Right renal pelvis (tissue), 4 donors: Measurements from ENCODE around the gene IBTK. TPM values are rescaled to one million over a fixed set of nuclear protein-coding genes. Genes with fewer than 3 reads are reported as not detected.
"Not testable (repeated sequence)": the region's sequence is repeated elsewhere in the genome, so short reads cannot be mapped to it uniquely, and the experiment has no call there.

Source experiments
- DNase-seq, 4 donors: peaks; one replicate each; pipeline ENCODE4 v3.0.0-alpha.2; 2013; ENCODE audit warnings: low read depth in 4 of 4, low spot score in 3 of 4, missing footprints in 1 of 4
- polyA plus RNA-seq, 4 donors: library from polyadenylated mRNA; unstranded; fragments of 120-200 nt; gene quantifications; one replicate each; pipeline ENCODE4 v1.2.1, GENCODE V29; 2013; ENCODE audit not compliant: insufficient read length in 4 of 4

Gene IBTK
- polyA plus RNA-seq, 4 donors = 40.5 to 50.0 (median 48.5) TPM

DNA sequence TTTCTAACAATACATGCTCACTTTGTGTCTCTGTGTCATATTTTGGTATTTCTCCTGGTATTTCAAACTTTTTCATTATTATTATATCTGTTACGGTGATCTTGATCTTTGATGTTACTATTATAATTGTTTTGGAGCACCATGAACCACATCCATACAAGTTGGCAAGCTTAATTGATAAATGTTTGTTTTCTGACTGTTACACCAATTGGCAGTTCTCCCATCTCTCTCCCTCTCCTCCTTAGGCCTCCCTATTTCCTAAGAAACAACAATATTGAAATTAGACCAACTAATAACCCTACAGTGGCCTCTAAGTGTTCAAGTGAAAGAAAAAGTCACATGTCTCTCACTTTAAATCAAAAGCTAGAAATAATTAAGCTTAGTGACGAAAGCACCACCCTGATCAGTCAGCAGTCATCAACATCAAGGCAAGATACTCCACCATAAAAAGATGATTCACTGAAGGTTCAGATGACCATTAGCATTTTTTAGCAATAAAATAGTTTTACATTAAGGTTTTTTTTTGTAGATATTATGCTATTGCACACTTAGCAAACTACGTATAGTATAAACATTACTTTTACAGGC, 61.5 kb downstream of the IBTK start:
- DNase-seq = no peak

DNA sequence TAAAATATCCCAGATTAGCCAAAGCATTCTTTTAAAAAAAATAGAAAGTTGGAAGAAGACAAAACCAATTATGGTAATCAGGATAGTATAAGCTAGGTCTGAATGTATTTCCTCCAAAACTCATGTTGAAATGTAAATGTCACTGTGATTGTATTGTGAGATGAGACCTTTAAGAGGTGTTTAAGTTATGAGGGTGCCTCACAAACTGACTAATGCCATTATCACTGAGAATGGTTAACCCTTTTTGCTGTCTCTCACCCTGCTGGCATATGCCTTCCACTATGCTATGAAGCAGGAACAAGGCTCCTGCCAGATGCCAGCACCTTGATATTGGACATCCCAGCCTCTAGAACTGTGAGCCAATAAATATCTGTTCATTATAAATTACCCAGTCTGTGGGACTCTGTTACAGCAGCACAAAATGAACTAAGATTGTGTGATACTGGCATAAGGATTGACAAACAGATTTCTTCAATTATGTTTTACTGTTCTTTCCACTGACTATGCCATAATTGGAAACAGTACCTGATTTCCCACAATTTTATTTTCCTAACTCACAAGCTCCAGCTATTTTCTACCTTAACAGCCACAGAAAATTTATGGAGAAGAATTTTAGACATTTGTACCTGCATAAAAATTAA, 63.8 kb downstream of the IBTK start:
- DNase-seq = no peak

DNA sequence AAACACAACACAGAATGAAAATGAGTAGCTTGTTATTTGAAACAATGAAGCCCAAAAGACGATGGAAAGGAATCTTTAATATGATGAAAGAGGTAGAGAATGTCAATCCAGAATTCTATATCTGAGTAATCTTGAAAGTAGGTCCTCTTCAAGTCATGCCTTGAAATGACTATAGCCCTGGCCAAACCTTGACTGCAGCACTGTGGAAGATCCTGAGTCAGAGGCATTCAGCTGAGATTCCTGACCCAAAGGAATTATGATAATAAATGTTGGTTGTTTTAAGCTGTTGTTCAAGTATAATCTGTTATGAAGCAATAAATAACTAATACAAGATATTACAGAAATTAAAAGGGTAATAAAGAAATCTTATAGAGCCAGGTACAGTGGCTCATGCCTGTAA, 64.8 kb downstream of the IBTK start:
- no peak for DNase-seq

DNA sequence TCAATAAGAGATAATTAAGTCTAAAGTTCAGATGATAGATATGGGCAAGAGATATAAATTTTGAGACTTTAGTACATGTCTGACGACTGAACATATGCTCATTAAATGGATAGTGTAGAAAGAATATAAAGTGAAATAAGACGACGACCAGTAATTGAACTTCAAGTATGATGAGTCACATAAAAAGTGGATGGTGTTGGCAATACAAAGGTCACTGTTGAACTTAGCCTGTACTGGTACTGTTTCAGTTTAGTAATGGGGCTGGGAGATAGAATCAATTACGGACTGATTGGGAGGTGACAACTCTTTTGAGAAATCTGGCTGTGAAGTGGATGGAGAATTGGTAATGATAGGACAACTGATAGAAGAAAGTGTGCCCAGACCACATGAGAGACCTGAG, 68.1 kb downstream of the IBTK start:
- no peak for DNase-seq

DNA sequence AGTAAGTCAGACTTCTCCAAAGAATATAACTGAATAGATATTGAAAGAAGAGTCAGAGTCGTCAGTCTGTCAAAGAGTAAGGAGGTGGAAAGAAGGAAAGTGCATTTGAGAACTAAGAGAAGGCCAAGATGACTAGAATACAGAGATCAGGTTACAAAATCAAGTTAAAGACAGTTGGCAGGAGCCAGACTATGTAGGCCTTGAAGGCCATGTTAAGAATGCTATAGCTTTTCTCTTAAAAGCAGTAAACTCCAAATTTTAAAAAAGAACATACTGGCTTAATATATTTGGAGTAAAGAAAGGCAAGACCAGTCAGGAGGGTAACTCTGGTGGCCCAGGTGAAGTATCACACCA, 68.8 kb downstream of the IBTK start:
- DNase-seq = no peak

DNA sequence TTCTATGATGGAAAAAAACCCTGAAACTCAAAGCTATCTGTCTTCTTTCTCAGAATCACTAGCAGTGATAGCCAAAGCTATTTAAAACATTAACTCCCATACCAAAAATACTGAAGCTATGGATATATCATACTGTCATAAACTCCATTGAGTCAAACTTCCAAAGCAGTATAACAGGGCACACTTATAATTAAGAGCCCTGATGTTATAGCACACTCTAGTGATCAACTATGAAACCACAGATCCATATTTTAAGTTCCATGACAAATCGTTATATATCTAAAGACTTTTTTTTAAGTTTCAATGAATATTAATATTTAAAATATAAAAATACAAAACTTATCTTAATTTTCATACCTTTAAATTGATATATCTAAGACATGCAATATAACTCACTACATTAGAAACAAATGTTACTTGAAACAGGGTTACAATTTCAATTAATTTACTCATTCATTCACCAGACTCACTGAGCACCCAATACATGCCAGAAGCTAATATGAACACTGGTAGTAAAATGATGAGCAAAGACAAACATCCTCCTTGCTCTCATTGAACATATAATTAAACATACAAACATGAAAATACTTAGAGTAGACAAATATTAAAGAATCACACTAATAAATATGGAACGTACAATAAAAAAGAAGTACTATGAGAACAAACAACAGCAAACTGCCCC, 69.3 kb downstream of the IBTK start:
- peak in 1 of 4 donors; percentile 4 for DNase-seq

DNA sequence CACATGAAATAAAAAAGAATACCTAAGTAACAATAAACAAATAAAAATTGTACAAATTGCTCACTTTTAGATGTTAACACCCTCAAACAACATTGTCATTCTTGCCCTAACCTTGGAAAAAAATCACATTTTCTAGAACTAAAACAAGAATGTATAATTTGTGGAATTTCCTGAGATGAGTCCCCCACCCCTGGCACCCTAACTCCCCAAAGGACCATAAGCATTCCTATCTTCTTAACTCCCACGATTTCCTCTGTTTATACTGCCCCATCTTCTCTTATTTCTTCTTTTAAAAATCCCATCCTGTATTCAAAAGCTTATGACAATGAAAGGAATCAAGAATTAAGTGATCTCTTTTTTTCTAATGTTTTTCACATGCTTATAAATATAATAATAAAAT, 70.9 kb downstream of the IBTK start:
- no peak for DNase-seq

DNA sequence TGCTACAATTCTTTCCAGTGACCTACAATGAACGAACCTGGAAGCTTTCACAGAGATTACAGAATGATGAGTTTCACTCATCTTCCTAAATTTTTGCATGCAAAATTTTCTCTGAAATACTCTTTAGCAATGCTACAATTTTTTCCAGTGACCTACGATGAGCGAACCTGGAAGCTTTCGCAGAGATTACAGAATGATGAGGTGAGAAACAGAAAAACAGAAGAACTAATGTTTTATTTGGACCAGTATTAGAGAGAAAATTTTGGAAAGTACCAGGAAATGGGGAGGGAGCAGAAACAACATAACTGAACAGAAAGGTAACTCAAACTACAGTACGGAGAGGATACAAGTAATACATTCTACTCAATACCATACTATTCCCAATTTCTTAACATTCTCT, 75.0 kb downstream of the IBTK start:
- DNase-seq = no peak

DNA sequence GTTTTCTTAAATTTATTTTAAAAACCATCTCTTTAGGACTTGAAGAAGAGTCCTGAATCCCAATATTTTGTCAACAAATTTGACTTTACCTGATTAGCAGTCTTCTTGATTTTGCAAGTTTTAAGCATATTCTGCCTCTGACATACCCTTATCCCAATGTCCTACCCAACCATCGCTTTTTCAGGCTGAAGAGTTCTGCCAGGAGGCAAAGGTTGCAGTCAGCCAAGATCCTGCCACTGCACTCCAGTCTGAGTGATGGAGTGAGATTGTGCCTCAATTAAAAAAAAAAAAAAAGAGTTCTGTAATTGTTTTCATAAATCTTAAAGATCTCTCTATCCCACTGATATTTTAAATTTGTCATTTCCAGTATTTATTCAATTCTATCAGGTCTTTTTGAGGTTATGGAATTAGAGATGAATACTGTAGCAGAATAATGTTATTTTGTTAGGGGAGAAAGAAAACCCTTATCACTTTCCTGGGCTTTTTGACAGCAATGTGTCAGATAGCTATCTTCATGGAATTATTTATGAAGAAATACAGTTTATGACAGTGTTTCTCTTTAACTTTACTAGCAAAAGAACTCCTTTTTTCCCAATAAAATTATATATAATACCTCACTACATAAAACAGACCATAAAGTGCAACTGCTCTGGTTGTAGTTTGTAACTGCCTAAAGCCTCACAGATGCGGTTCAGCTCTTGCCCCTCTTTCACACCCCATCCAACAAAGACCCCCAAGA, 78.2 kb downstream of the IBTK start:
- no peak for DNase-seq

DNA sequence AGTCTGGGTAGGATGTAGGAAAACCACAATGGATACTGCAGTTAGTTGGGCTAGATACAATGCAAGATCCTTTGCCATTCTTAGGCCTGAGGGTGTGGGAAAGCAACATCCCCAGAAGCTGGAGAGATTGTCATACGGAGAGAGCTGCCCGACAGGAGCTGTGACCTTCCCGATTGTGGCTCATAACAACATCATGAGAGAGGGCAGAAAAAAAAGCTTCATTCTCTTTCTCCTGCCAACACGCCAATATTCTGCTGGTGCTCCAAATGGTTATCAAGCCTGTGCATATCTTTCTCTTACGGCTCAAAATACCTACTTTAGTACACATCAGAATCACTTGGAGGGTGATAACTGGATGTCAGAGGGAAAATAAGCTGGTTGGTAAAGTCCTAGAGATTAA, 81.1 kb downstream of the IBTK start:
- DNase-seq = no peak

DNA sequence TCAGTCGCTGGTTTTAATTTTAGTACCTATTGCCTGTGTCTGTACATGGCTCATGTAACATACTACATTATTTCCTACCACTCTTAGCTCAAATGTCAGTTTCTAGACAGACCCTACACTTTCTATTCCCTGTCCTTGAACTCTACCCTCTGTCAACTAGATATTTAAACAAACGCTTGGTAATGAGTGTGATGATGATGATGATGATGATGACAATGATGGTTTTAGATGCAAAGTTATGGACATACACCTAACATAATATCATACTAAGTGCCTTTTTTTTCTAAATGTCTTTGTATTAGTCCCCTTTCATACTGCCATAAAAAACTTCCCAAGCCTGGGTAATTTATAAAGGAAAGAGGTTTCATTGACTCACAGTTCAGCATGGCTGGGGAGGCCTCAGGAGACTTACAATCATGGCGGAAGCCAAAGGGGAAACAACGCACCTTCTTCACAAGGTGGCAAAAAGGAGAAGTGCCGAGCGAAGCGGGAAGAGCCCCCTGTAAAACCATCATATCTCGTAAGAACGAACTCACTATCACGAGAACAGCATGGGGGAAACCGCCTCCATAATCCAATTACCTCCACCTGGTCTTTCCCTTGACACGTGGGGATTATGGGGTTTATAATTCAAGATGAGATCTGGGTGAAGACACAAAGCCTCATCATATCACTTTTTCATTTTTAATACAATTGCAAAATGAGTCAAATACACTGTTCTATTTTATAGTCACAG, 87.1 kb downstream of the IBTK start:
- no peak for DNase-seq

DNA sequence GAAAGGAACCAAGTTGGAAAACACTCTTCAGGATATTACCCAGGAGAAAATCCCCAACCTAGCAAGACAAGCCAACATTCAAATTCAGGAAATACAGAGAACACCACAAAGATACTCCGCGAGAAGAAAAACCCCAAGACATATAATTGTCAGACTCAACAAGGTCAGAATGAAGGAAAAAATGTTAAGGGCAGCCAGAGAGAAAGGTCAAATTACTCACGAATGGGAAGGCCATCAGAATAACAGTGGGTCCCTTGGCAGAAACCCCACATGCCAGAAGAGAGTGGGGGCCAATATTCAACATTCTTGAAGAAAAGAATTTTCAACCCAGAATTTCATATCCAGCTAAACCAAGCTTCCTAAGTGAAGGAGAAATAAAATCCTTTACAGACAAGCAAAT, 94.8 kb downstream of the IBTK start:
- DNase-seq = not testable (repeated sequence)

DNA sequence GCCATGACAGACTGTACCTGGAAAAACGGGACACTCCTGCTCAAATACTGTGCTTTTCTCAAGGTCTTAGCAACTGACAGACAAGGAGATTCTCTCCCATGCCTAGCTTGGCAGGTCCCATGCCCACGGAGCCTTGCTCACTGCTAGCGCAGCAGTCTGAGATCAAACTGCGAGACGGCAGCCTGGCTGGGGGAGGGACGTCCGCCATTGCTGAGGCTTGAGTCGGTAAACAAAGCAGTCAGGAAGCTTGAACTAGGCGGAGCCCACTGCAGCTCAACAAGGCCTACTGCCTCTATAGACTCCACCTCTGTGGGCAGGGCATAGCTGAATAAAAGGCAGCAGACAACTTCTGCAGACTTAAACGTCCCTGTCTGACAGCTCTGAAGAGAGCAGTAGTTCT, 96.4 kb downstream of the IBTK start:
- not testable (repeated sequence) for DNase-seq

DNA sequence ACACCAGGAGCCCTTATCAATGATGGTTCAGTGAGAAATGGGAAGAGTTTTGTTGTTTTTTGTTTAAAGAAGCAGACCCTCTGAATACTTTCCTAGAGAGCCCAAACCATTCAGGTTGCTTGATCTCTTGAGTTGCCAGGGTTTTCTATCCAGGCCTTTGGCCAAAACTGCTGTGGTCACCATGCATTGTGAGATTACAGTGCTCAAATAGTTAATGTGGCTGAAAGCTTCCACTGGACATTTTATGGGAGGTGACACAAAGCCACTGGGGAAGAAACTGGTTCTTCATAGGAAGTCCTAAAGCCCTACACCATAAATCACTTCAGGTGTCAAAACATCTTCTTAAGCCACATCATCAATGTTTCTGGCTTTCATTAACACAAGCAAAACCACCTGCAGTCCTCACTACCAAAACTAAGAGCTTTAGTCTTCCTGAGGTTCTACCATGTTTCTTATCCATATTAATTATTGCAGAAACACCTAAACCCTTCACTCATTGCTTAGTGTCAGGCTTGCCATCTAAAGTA, 101.6 kb downstream of the IBTK start:
- no peak for DNase-seq

DNA sequence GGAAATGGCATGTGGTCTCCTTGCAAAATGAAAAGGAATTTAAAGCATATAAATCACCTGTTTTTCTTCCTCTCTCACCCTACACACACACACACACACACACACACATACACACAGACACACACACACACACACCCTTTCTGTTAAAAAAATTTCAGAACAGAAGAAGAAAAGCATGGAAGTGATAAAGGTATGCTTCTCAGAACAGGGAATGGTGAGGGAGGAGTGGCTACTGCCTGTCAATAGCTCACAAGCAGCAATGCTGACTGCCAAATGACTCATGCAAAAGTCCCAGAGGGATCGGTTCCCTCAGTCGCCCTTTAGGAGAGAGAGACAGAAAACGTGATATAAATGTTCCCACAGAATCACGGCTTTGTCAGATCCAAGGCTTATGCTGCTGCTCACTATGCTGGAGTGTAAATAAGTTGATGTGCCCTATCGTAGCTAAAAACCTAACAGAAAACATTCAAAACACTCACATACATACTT, 102.6 kb downstream of the IBTK start:
- DNase-seq = no peak

DNA sequence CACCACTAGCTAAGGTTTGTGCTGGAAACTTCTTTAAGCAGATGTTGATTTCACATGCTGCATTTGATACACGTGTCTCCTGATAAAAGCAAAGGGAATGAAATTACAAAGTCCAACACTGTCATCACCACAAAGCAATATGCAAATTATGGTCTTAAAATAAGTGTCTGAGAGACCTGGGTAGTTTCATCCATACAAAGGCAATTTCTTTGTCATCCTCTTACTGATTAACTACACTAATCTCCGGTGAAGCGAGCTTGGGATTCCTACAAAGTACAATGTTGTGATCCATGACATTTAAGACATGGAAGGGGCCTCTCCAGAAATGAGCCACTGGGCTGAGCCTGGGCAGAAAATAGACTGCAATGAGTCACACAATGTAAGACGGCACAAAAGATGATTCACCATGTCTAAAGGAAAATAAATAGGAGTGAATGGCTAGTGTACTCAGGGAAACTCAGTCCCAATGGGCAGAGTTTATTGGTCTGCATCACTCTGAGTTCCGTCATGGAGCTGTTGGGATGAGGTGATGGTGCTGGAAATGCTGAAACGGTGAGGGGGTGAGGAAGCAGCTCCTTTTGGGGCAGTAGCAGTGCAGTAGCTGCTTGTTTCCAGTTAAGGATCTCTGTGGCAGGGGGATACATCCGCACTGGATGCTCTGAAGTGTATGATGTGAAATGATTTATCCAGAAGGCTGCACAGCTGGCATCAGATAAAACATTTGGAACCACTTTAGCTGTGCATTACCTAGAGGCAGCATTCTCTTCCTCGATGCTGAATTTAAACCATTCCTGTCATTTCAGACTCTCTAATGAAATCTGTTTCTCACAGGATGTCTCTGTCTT, 103.3 kb downstream of the IBTK start:
- no peak for DNase-seq

DNA sequence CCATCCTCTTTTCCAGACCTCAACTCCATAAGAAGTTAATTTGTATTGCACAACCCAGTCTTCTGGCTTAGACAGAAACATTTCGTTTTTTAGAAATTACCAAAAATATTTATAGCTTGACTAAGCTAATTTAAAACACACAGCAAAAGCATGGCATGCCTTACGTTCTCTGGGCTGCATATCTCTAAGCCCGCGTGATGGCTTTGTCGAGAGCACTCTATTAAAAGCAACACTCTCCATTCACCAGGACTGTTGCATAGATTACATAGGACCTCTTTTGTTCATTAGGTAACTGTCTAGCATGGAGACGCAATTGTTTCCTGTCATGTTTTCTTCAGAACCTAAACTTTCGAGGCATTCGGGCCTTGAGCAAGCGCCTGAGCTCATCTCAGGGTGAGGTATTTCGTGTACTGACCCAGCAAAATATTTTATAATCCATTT, 104.5 kb downstream of the IBTK start:
- DNase-seq = no peak

DNA sequence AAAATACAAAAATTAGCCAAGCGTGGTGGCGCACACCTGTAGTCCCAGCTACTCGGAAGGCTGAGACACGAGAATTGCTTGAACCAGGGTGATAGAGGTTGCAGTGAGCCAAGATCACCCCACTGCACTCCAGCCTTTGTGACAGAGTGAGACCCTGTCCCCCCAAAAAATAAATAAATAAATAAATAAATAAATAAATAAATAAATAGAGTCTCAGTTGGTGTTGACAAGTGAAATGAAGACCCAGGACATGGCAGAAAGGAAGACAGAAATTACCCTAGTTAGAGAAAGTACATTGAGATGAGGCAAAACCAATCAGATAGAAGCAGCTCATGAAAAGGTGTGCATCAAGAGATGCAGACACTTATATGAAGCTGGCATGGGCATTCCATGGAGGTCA, 105.0 kb downstream of the IBTK start:
- no peak for DNase-seq

DNA sequence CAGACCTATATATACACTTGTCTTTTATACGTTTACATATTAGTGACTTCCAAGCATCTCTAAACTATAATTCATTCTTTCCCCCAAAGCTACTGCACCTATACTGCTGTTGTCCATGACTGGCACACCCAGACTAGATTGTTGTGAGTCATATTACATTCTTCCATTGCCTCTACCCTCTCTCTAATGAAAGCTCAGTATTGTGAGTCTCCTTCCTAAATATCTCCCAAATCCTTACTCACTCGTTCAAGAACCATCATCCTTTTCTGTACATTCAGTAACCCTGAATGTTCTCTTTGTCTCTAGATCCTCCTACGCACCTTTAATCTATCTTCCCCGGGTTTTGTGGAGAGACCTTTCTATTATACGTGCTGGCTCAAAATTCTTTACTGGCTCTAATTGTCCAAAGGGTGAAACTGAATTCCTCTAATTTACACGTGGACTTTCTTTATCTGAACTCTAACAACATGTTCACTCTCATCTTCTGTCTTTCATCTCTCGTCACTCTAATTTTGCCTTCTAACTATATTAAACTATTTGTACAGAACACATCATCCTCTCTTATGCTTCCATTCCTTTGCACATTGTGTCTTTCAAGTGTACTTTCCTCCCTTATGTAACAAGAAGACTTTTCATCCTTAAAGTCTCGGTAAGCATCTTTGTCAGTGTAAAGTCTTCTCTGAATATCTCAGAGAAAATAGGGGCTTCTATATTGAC, 109.3 kb downstream of the IBTK start:
- DNase-seq = no peak
